Upper lobe of left lung (tissue), 6 donors: Measurements from ENCODE around the gene SLC6A19. TPM values are rescaled to one million over a fixed set of nuclear protein-coding genes. Genes with fewer than 3 reads are reported as not detected.

Experiments
- ATAC-seq, 2 donors: fragments of 200-7000 bp; cut with Tn5 transposase; one replicate each; pipeline ENCODE4 v1.9.1; 2022; ENCODE audit warnings: mild to moderate bottlenecking in 2 of 2, moderate library complexity in 2 of 2; ENCODE audit not compliant: low FRiP score in 2 of 2
- DNase-seq, 2 donors: peaks; one replicate each; pipeline ENCODE4 v3.0.0-alpha.2; 2019 to 2020
- H3K27ac ChIP-seq, 4 donors: fragments of 200-600 bp; sonication (generic); one replicate each; pipeline ENCODE4 v1.5.1; 2016 to 2019
- H3K27me3 ChIP-seq, 4 donors: fragments of 200-600 bp; sonication (generic); one replicate each; pipeline ENCODE4 v1.5.1; 2017 to 2019
- H3K36me3 ChIP-seq, 4 donors: fragments of 200-600 bp; sonication (generic); one replicate each; pipeline ENCODE4 v1.5.1; 2016 to 2019
- H3K4me1 ChIP-seq, 4 donors: fragments of 200-600 bp; sonication (generic); one replicate each; pipeline ENCODE4 v1.5.1; 2018 to 2019
- H3K4me3 ChIP-seq, 4 donors: fragments of 200-600 bp; sonication (generic); one replicate each; pipeline ENCODE4 v1.5.1; 2017 to 2019; ENCODE audit warnings: mild to moderate bottlenecking in 2 of 4, moderate library complexity in 1 of 4
- H3K9me3 ChIP-seq, 4 donors: fragments of 200-600 bp; sonication (generic); one replicate each; pipeline ENCODE4 v1.5.1; 2018 to 2019
- CTCF ChIP-seq, 6 experiments: fragments of 450-650 bp in 4 of 6; fragments of 200-600 bp in 2 of 6; sonication (generic) in 2 of 6; IDR thresholded peaks; one replicate each; pipeline ENCODE4 v1.5.1; 2016 to 2019; ENCODE audit warnings: antibody characterized with exemption in 6 of 6
- EP300 ChIP-seq, 4 donors: sonication (generic); formaldehyde crosslinking; IDR thresholded peaks; one replicate each; pipeline ENCODE4 v1.5.1; 2017; ENCODE audit warnings: antibody characterized with exemption in 4 of 4, control low read depth in 2 of 4
- POLR2A ChIP-seq, 4 donors: fragments of 450-650 bp; IDR thresholded peaks; one replicate each; pipeline ENCODE4 v1.5.1; 2016 to 2017; ENCODE audit warnings: antibody characterized with exemption in 4 of 4, mild to moderate bottlenecking in 2 of 4
- POLR2AphosphoS5 ChIP-seq, 2 donors: sonication (generic); formaldehyde crosslinking; IDR thresholded peaks; one replicate each; pipeline ENCODE4 v1.5.1; 2017; ENCODE audit warnings: antibody characterized with exemption in 2 of 2
- WGBS, 2 donors: methylation state at CpG; one replicate each; pipeline ENCODE4 v1.1.5; 2017 to 2018; 5-methylcytosine and 5-hydroxymethylcytosine counted together
- total RNA-seq, 6 donors: library from RNA; depleted of rRNA in 4 of 6; stranded (reverse); fragments of >200 nt in 4 of 6; gene quantifications; one replicate each; pipeline versions ENCODE4 v1.1.0 to v1.2.1, GENCODE V29; 2016 to 2021
- donor health status: DM: no; HTN: no; CAD: no; lungs with moderate emphysema.
- donor health status: DM: no; HTN: yes; CAD: no; lungs with severe emphysema.

The SLC6A19 gene
- total RNA-seq, 6 donors from 2014 or later = 0.03 to 0.06 TPM; not detected in 4

DNA sequence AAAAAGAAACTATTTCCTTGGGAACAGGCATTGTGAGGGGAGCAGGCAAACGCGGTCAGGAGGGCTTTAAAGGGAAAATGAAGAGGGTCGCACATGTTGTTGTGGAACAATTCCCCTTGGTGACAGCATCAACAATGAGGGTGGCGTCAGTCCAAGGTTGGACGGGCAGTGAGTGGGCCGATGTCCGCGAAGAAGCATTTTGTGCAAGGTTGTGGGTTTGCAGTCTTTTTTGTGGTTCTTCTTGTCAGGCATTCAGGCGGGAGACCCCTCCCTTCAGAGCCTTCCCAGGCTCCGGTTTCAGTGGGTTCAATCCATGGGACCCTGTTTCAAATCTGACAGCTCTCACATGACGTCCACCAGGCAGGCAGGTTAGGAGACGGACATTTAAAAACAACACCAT lies 11.1 kb upstream of the SLC6A19 start:
- H3K4me3 ChIP-seq = no peak overlapping the region
- no peaks in the 10 kb centered on the region for H3K9me3 ChIP-seq
- no peaks in the 10 kb centered on the region for H3K36me3 ChIP-seq
- DNase-seq (no peak), ATAC-seq (no peak)
- 79 to 85% methylated on average over 12 of the region's 12 CpGs for WGBS, 2 donors
- no peaks in the 10 kb centered on the region for H3K27me3 ChIP-seq
- TF ChIP-seq EP300 (IDR thresholded peaks at IDR 0.05) (no peak), POLR2AphosphoS5 (IDR thresholded peaks at IDR 0.05) (no peak), POLR2A (IDR thresholded peaks at IDR 0.05) (no peak), CTCF (IDR thresholded peaks at IDR 0.05) (no peak)
- H3K4me1 ChIP-seq = peaks cover 0 to 8% (median 5%) of the 10 kb centered on the region in 4 donors
- no peak overlapping the region for H3K27ac ChIP-seq

- H3K27ac ChIP-seq = no peak overlapping the region
- DNase-seq (no peak), ATAC-seq (no peak)
- H3K36me3 ChIP-seq = no peaks in the 10 kb centered on the region
- peaks cover 0 to 3% (median under 1%) of the 10 kb centered on the region in 4 donors for H3K4me1 ChIP-seq
- no peak overlapping the region for H3K4me3 ChIP-seq
- no peaks in the 10 kb centered on the region for H3K27me3 ChIP-seq
- no peaks in the 10 kb centered on the region for H3K9me3 ChIP-seq
- no peak for TF ChIP-seq POLR2AphosphoS5 (IDR thresholded peaks at IDR 0.05)
- no peak for TF ChIP-seq EP300 (IDR thresholded peaks at IDR 0.05)
- no peak for TF ChIP-seq CTCF (IDR thresholded peaks at IDR 0.05)
- no peak for TF ChIP-seq POLR2A (IDR thresholded peaks at IDR 0.05)
- WGBS, 2 donors = 20 to 22% methylated on average over 6 of the region's 6 CpGs
Observed at GRCh38 chr5:1190837-1191239, 10.6 kb upstream of the SLC6A19 start.

GRCh38 chr5:1192971-1193590 lies 8.3 kb upstream of the SLC6A19 start:
- TF ChIP-seq CTCF (IDR thresholded peaks at IDR 0.05) (no peak), EP300 (IDR thresholded peaks at IDR 0.05) (no peak)
- Histone ChIP-seq H3K4me1 (no peaks in the 10 kb centered on the region), H3K27me3 (no peaks in the 10 kb centered on the region), H3K4me3 (no peak overlapping the region), H3K9me3 (no peaks in the 10 kb centered on the region), H3K36me3 (no peaks in the 10 kb centered on the region), H3K27ac (no peak overlapping the region)
- ATAC-seq (no peak), DNase-seq (no peak)
- WGBS, 2 donors = 75 to 76% methylated on average over 18 of the region's 18 CpGs

GRCh38 chr5:1193591-1193985 lies 7.8 kb upstream of the SLC6A19 start:
- peak in 1 of 2 donors; percentile 66 for DNase-seq
- Histone ChIP-seq H3K36me3 (no peaks in the 10 kb centered on the region), H3K4me3 (no peak overlapping the region), H3K27ac (no peak overlapping the region), H3K9me3 (no peaks in the 10 kb centered on the region), H3K4me1 (no peaks in the 10 kb centered on the region), H3K27me3 (no peaks in the 10 kb centered on the region)
- TF ChIP-seq CTCF (IDR thresholded peaks at IDR 0.05) = no peak
- no peak for ATAC-seq
- WGBS, 2 donors = 83 to 84% methylated on average over 25 to 28 of the region's 28 CpGs

DNA sequence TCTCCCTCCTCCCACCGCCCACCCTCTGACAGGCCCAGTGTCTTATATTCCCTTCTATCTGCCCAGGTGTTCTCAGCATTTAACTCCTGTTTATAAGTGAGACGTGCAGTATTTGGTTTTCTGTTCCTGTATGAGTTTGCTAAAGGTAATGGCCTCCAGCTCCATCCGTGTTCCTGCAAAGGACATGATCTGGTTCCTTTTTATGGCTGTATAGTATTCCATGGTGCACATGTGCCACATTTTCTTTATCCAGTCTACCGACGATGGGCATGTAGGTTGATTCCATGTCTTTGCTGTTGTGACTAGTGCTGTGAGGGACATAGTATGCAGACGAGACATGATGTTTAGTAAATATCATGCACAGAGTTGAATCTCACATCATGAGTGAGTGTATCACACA lies 7.0 kb upstream of the SLC6A19 start:
- Histone ChIP-seq H3K27me3 (no peaks in the 10 kb centered on the region), H3K4me1 (no peaks in the 10 kb centered on the region), H3K9me3 (no peaks in the 10 kb centered on the region), H3K36me3 (no peaks in the 10 kb centered on the region), H3K27ac (no peak overlapping the region), H3K4me3 (no peak overlapping the region)
- DNase-seq (no peak), ATAC-seq (no peak)
- TF ChIP-seq POLR2A (IDR thresholded peaks at IDR 0.05) = no peak
- no peak for TF ChIP-seq EP300 (IDR thresholded peaks at IDR 0.05)
- no peak for TF ChIP-seq POLR2AphosphoS5 (IDR thresholded peaks at IDR 0.05)
- no peak for TF ChIP-seq CTCF (IDR thresholded peaks at IDR 0.05)
- 84 to 88% methylated on average over 6 of the region's 6 CpGs for WGBS, 2 donors
